ENCODE measurements around the gene CSMD2. TPM values are rescaled to one million over a fixed set of nuclear protein-coding genes. Genes with fewer than 3 reads are reported as not detected.

CSMD2 gene
- total RNA-seq, 6 donors from 2014 or later = 0.39 to 1.0 (median 0.52) TPM

- peak in 1 of 2 donors; percentile 67 for DNase-seq
- H3K4me3 ChIP-seq = no peak overlapping the region
- no peaks in the 10 kb centered on the region for H3K4me1 ChIP-seq
- no peaks in the 10 kb centered on the region for H3K27me3 ChIP-seq
- no peak for ATAC-seq (ENCODE audit: low FRiP score in 2 of 2)
- WGBS, 2 donors = 79 to 81% methylated on average over 10 of the region's 10 CpGs
- H3K27ac ChIP-seq = no peak overlapping the region
- TF ChIP-seq CTCF (IDR thresholded peaks at IDR 0.05) (no peak), EP300 (IDR thresholded peaks at IDR 0.05) (no peak), POLR2AphosphoS5 (IDR thresholded peaks at IDR 0.05) (no peak), POLR2A (IDR thresholded peaks at IDR 0.05) (no peak)
- H3K9me3 ChIP-seq = no peaks in the 10 kb centered on the region
- no peaks in the 10 kb centered on the region for H3K36me3 ChIP-seq
These were observed 339.5 kb downstream of the CSMD2 start for GRCh38 chr1:33825506-33825905.

- Histone ChIP-seq H3K27ac (no peak overlapping the region), H3K9me3 (no peaks in the 10 kb centered on the region), H3K36me3 (no peaks in the 10 kb centered on the region), H3K4me3 (no peak overlapping the region), H3K4me1 (no peaks in the 10 kb centered on the region), H3K27me3 (no peaks in the 10 kb centered on the region)
- DNase-seq = no peak
- no peak for ATAC-seq (ENCODE audit: low FRiP score in 2 of 2)
- 50 to 64% methylated on average over 1 of the region's 1 CpG for WGBS, 2 donors
- no peak for TF ChIP-seq CTCF (IDR thresholded peaks at IDR 0.05)
- no peak for TF ChIP-seq EP300 (IDR thresholded peaks at IDR 0.05)
- no peak for TF ChIP-seq POLR2A (IDR thresholded peaks at IDR 0.05)
- no peak for TF ChIP-seq POLR2AphosphoS5 (IDR thresholded peaks at IDR 0.05)
These were observed 340.1 kb downstream of the CSMD2 start for GRCh38 chr1:33824971-33825370.

- WGBS, 2 donors = 88 to 89% methylated on average over 6 of the region's 6 CpGs
- H3K9me3 ChIP-seq = no peaks in the 10 kb centered on the region
- no peak for TF ChIP-seq POLR2AphosphoS5 (IDR thresholded peaks at IDR 0.05)
- no peak for TF ChIP-seq CTCF (IDR thresholded peaks at IDR 0.05)
- no peak for TF ChIP-seq EP300 (IDR thresholded peaks at IDR 0.05)
- TF ChIP-seq POLR2A (IDR thresholded peaks at IDR 0.05) = no peak
These were observed 340.7 kb downstream of the CSMD2 start for GRCh38 chr1:33824321-33824720.

GRCh38 chr1:33823830-33824229 lies 341.2 kb downstream of the CSMD2 start:
- H3K4me3 ChIP-seq = no peak overlapping the region
- WGBS, 2 donors = 65 to 76% methylated on average over 1 of the region's 1 CpG
- H3K27me3 ChIP-seq = no peaks in the 10 kb centered on the region
- ATAC-seq (ENCODE audit: low FRiP score in 2 of 2) (no peak), DNase-seq (no peak)
- no peaks in the 10 kb centered on the region for H3K9me3 ChIP-seq
- H3K36me3 ChIP-seq = no peaks in the 10 kb centered on the region
- H3K4me1 ChIP-seq = no peaks in the 10 kb centered on the region
- no peak overlapping the region for H3K27ac ChIP-seq
- TF ChIP-seq EP300 (IDR thresholded peaks at IDR 0.05) = no peak
- TF ChIP-seq POLR2A (IDR thresholded peaks at IDR 0.05) = no peak

More at GRCh38 chr1:33824321-33824720, 340.7 kb downstream of the CSMD2 start:
- H3K4me1 ChIP-seq = no peaks in the 10 kb centered on the region
- no peaks in the 10 kb centered on the region for H3K27me3 ChIP-seq
- H3K27ac ChIP-seq = no peak overlapping the region
- H3K36me3 ChIP-seq = no peaks in the 10 kb centered on the region
- ATAC-seq (ENCODE audit: low FRiP score in 2 of 2) (no peak), DNase-seq (no peak)
- no peak overlapping the region for H3K4me3 ChIP-seq

- 89 to 90% methylated on average over 2 of the region's 2 CpGs for WGBS, 2 donors
- Histone ChIP-seq H3K4me1 (no peaks in the 10 kb centered on the region), H3K4me3 (no peak overlapping the region), H3K9me3 (no peaks in the 10 kb centered on the region), H3K27ac (no peak overlapping the region), H3K27me3 (no peaks in the 10 kb centered on the region), H3K36me3 (no peaks in the 10 kb centered on the region)
- no peak for TF ChIP-seq POLR2A (IDR thresholded peaks at IDR 0.05)
- no peak for TF ChIP-seq CTCF (IDR thresholded peaks at IDR 0.05)
- TF ChIP-seq POLR2AphosphoS5 (IDR thresholded peaks at IDR 0.05) = no peak
- TF ChIP-seq EP300 (IDR thresholded peaks at IDR 0.05) = no peak
- DNase-seq (no peak), ATAC-seq (ENCODE audit: low FRiP score in 2 of 2) (no peak)
These were observed 341.6 kb downstream of the CSMD2 start for GRCh38 chr1:33823401-33823800.

Data from upper lobe of left lung (tissue), 6 donors.